Measurements from ENCODE around the gene TIMM17B. TPM values are rescaled to one million over a fixed set of nuclear protein-coding genes. Genes with fewer than 3 reads are reported as not detected.

Gene TIMM17B
- total RNA-seq, 1 donor from 2014 or later: 48.7 TPM

DNA sequence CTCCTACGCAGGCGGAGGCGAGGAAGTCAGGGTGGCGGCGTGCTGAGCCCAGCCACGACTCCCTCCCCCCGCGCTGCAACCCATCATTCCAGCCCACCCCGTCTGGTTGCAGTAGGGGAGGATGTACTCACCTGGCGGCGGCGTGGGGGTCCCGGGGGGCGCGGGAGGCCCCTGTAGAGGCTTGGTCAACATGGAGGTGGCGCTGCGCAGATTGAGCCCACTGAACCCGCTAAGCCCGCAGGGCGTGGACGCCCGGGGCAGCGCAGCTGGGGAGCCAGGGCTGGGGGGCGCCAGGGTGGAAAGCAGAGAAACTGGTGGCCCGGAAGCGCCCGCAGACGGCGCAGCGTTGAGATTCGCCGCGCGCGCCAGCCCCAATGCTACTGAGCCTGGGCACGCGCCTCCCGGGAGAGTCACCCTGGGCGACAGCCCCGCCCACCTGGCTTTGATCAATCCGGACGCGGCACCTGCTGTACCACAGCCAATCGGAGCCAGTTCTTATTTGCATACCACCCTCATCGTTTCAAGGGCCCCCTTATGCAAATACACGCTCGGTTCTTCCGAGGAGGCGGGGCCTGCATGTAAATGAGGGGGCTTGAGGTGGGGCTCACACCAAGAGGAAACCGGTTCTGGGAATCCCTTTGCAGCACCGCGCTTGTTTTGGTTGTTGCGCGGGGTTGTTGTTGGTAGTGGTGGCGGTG lies 21.2 kb upstream of the TIMM17B start, which contains the start of gene PIM2:
PIM2 (minus strand) TSS at position 382 of the 698 bp plus-strand sequence; CDS start at position 192, 190 bp downstream.
- H3K27ac Mint-ChIP-seq: no peak within 1 kb of the TSS
- peak within 1 kb of the TSS; percentile 86 for H3K4me2 ChIP-seq
- peak within 1 kb of the TSS; percentile 78 for H3K9ac ChIP-seq
- peak within 1 kb of the TSS; percentile 43 for H3K27ac ChIP-seq
- H3K36me3 ChIP-seq: no peaks in the 10 kb centered on the region
- peaks cover 5% of the 10 kb centered on the region for H3K4me1 ChIP-seq
- peaks cover 15% of the 10 kb centered on the region for H3F3A ChIP-seq (ENCODE audit: low read depth)
- no peak for TF ChIP-seq CTCF (IDR thresholded peaks at IDR 0.05)
- no peak for TF ChIP-seq EZH2phosphoT487 (IDR thresholded peaks at IDR 0.05)
- H3K4me3 Mint-ChIP-seq: peak within 1 kb of the TSS; percentile 91
- H3K79me2 ChIP-seq (ENCODE audit: low read depth): peaks cover 32% of the 10 kb centered on the region
- peak within 1 kb of the TSS; percentile 77 for H3K4me3 ChIP-seq
- H3K27me3 Mint-ChIP-seq (ENCODE audit: insufficient read depth, low read depth): peaks cover 3% of the 10 kb centered on the region
- peaks cover 19% of the 10 kb centered on the region for H4K20me1 ChIP-seq (ENCODE audit: low read depth)
- peaks cover 29% of the 10 kb centered on the region for H3K4me1 Mint-ChIP-seq
- peaks cover 3% of the 10 kb centered on the region for H3K36me3 Mint-ChIP-seq
- no peaks in the 10 kb centered on the region for H3K27me3 ChIP-seq
- no peak within 1 kb of the TSS for H2AFZ ChIP-seq (replicated peaks)
- peaks cover 5% of the 10 kb centered on the region for H3K9me3 Mint-ChIP-seq
- no peaks in the 10 kb centered on the region for H3K9me3 ChIP-seq (ENCODE audit: low read depth)
- peak; percentile 96 for DNase-seq (ENCODE audit: low spot score)

DNA sequence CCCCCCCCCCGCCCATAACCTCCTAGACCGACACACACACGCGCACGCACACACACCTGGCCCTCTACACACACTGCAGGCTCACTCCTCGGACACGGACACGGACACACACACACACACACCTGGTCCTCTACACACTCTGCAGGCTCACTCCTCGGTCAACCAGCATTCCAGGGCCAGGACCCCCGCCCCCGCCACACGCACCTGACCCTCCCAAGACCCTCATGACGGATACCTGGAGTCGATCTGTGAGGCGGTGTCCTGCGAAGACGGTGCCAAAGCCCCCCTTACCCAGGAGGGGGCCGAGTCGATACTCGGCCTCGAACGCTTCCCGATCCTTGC lies 20.7 kb upstream of the TIMM17B start:
- no peak overlapping the region for H2AFZ ChIP-seq (replicated peaks)
- no peaks in the 10 kb centered on the region for H3K36me3 ChIP-seq
- DNase-seq (ENCODE audit: low spot score): peak; percentile 6
- peak overlapping the region; percentile 78 for H3K9ac ChIP-seq
- peaks cover 29% of the 10 kb centered on the region for H3K4me1 Mint-ChIP-seq
- no peak overlapping the region for H3K27ac Mint-ChIP-seq
- TF ChIP-seq EZH2 (IDR thresholded peaks at IDR 0.05) (no peak), EZH2phosphoT487 (IDR thresholded peaks at IDR 0.05) (no peak), CTCF (IDR thresholded peaks at IDR 0.05) (no peak)
- peaks cover 5% of the 10 kb centered on the region for H3K9me3 Mint-ChIP-seq
- H3K36me3 Mint-ChIP-seq: peaks cover 3% of the 10 kb centered on the region
- H3K79me2 ChIP-seq (ENCODE audit: low read depth): peaks cover 32% of the 10 kb centered on the region
- no peak overlapping the region for H3K27ac ChIP-seq
- peak overlapping the region; percentile 91 for H3K4me3 Mint-ChIP-seq
- peaks cover 15% of the 10 kb centered on the region for H3F3A ChIP-seq (ENCODE audit: low read depth)
- H3K4me2 ChIP-seq: peak overlapping the region; percentile 86
- H3K4me1 ChIP-seq: peaks cover 5% of the 10 kb centered on the region
- no peaks in the 10 kb centered on the region for H3K9me3 ChIP-seq (ENCODE audit: low read depth)
- H3K4me3 ChIP-seq: peak overlapping the region; percentile 77
- H3K27me3 Mint-ChIP-seq (ENCODE audit: insufficient read depth, low read depth): peaks cover 4% of the 10 kb centered on the region
- no peaks in the 10 kb centered on the region for H3K27me3 ChIP-seq
- peaks cover 19% of the 10 kb centered on the region for H4K20me1 ChIP-seq (ENCODE audit: low read depth)

GRCh38 chrX:48917139-48918001 lies 19.8 kb upstream of the TIMM17B start:
- Histone ChIP-seq H3K4me1 (peaks cover 5% of the 10 kb centered on the region), H3K36me3 (no peaks in the 10 kb centered on the region), H3K9me3 (ENCODE audit: low read depth) (no peaks in the 10 kb centered on the region), H3F3A (ENCODE audit: low read depth) (peaks cover 21% of the 10 kb centered on the region), H4K20me1 (ENCODE audit: low read depth) (peaks cover 19% of the 10 kb centered on the region), H3K27ac (no peak overlapping the region), H2AFZ (replicated peaks) (no peak overlapping the region), H3K4me2 (peak overlapping the region; percentile 86), H3K27me3 (no peaks in the 10 kb centered on the region), H3K79me2 (ENCODE audit: low read depth) (peaks cover 32% of the 10 kb centered on the region), H3K9ac (no peak overlapping the region), H3K4me3 (peak overlapping the region; percentile 77)
- TF ChIP-seq EZH2 (IDR thresholded peaks at IDR 0.05) (no peak), CTCF (IDR thresholded peaks at IDR 0.05) (peak; percentile 91)
- Mint-ChIP-seq H3K27me3 (ENCODE audit: insufficient read depth, low read depth) (peaks cover 4% of the 10 kb centered on the region), H3K36me3 (peaks cover 3% of the 10 kb centered on the region), H3K4me1 (peaks cover 29% of the 10 kb centered on the region), H3K27ac (peak overlapping the region; percentile 69), H3K4me3 (peak overlapping the region; percentile 91), H3K9me3 (peaks cover 5% of the 10 kb centered on the region)
- DNase-seq (ENCODE audit: low spot score): peak; percentile 95
